Central memory CD8-positive, alpha-beta T cell (primary cell): ENCODE data around the gene DLG1.

Experiments used
- ATAC-seq: fragments of 150-1000 bp; cut with Tn5 transposase; replicated peaks from 2 replicates; pipeline ENCODE4 v1.10.0; 2022; ENCODE audit warnings: mild to moderate bottlenecking, moderate FRiP score, moderate number of reproducible peaks; ENCODE audit not compliant: poor library complexity, severe bottlenecking; ENCODE audit errors: extremely low read depth
- DNase-seq, 2 donors: peaks; one replicate each; pipeline ENCODE4 v3.0.0; 2021; ENCODE audit warnings: low spot score in 2 of 2
- H3K27ac Mint-ChIP-seq: one replicate; pipeline ENCODE4 v1.8.0; 2022; ENCODE audit warnings: low read depth, mild to moderate bottlenecking, moderate library complexity, mixed read lengths
- H3K27me3 Mint-ChIP-seq: one replicate; pipeline ENCODE4 v1.8.0; 2022; ENCODE audit warnings: mixed read lengths
- H3K36me3 Mint-ChIP-seq: one replicate; pipeline ENCODE4 v1.8.0; 2022; ENCODE audit warnings: mild to moderate bottlenecking, moderate library complexity, mixed read lengths; ENCODE audit not compliant: insufficient read depth
- H3K4me1 Mint-ChIP-seq: one replicate; pipeline ENCODE4 v1.8.0; 2022; ENCODE audit warnings: mixed read lengths
- H3K4me3 Mint-ChIP-seq: one replicate; pipeline ENCODE4 v1.8.0; 2022; ENCODE audit warnings: mild to moderate bottlenecking, moderate library complexity, mixed read lengths
- H3K9me3 Mint-ChIP-seq: one replicate; pipeline ENCODE4 v1.8.0; 2022; ENCODE audit warnings: mixed read lengths

Gene DLG1

DNA sequence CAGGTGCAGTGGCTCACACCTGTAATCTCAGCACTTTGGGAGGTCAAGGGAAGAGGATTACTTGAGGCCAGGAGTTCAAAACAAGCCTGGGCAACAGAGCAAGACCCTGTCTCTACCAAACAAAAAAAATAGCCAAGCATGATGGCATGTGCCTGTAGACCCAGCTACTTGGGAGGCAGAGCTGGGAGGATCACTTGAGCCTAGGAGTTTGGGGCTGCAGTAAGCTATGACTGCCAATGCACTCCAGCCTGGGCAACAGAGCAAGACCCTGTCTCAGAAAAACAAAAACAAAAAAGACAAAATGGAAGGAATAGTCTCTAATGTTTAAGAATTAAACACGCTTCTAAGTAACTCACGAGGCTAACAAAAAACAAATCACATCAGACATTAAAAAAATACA lies 106.5 kb downstream of the DLG1 start:
- no peak overlapping the region for H3K27ac Mint-ChIP-seq
- no peak for ATAC-seq
- no peak for DNase-seq
- no peaks in the 10 kb centered on the region for H3K9me3 Mint-ChIP-seq
- no peaks in the 10 kb centered on the region for H3K36me3 Mint-ChIP-seq
- no peaks in the 10 kb centered on the region for H3K27me3 Mint-ChIP-seq
- H3K4me3 Mint-ChIP-seq = no peak overlapping the region
- H3K4me1 Mint-ChIP-seq = peaks cover 11% of the 10 kb centered on the region

DNA sequence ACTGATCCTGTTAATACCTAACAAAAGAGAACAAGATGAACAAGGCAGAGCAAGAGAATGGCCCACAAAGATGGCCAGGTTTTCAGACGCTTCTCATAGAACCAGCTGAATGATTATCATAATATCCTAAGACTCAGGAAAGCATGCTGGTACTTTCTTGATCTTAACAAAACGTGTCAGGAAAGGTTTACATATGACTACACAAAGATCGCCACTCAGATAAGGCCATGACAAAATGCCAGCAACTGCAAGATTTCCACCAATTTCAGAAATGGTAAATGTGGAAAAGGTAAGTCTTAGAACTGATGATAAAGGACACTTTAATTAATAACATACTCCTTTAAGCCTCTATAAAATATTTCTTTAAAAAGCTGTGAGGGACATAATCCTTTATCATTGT lies 108.8 kb downstream of the DLG1 start:
- H3K4me3 Mint-ChIP-seq = no peak overlapping the region
- H3K27me3 Mint-ChIP-seq = no peaks in the 10 kb centered on the region
- no peak overlapping the region for H3K27ac Mint-ChIP-seq
- no peaks in the 10 kb centered on the region for H3K36me3 Mint-ChIP-seq
- peaks cover 5% of the 10 kb centered on the region for H3K4me1 Mint-ChIP-seq
- no peak for DNase-seq
- no peak for ATAC-seq
- H3K9me3 Mint-ChIP-seq = no peaks in the 10 kb centered on the region

DNA sequence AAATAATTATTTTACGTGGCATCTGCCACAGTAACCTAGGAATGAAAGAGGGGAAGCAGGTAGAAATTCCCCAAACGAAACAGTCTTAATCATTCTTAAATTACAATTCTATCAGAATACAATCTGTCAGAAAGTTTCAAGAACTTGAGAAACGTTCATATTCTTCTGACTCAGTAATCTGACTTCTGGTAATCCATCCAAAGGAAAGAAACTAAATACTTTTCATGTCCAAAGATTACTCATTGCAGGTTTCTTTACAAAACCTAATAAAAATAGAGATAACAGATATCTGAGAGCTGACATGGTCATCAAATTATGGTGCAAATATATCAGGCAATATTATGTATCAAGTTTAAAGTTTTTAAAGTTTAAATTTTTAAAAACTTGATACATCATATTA lies 109.4 kb downstream of the DLG1 start:
- no peak overlapping the region for H3K4me3 Mint-ChIP-seq
- no peaks in the 10 kb centered on the region for H3K36me3 Mint-ChIP-seq
- no peaks in the 10 kb centered on the region for H3K27me3 Mint-ChIP-seq
- DNase-seq = no peak
- peaks cover 5% of the 10 kb centered on the region for H3K4me1 Mint-ChIP-seq
- H3K9me3 Mint-ChIP-seq = no peaks in the 10 kb centered on the region
- H3K27ac Mint-ChIP-seq = no peak overlapping the region
- ATAC-seq = no peak

DNA sequence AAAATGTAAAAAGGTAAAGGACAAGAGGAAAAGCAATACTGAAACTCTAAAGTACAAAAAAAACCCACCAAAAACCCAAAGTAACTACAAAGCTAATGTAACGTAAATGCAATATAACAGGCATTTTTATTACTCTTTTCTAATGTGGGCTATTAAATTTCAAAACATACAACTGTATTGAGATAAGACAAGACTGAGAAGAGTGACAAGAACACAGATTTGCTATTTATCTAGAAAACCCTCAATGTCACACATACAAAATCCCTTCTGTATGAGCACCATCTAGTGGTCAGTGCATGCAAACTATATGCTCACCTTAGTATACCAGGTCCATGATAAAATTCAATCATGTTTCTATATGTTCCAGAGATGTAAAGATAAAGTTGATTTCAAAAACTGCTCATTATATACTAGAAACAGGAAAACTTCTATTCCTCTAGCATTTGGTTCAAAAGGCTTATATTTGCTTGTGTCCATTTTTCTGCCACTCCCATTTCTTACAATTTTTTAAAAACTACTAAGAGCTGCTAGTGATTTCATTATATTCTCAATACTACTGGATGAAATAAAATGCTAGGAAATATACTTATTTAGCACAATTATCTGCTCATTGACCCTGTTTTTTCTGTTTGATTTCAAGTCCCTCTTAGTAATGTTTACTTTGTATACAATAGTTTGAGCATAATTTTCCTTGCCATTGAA lies 111.4 kb downstream of the DLG1 start:
- ATAC-seq = peak; percentile 52
- no peaks in the 10 kb centered on the region for H3K36me3 Mint-ChIP-seq
- no peaks in the 10 kb centered on the region for H3K9me3 Mint-ChIP-seq
- no peak overlapping the region for H3K27ac Mint-ChIP-seq
- DNase-seq = peak in 1 of 2 donors; percentile 13
- H3K4me3 Mint-ChIP-seq = no peak overlapping the region
- no peaks in the 10 kb centered on the region for H3K27me3 Mint-ChIP-seq
- H3K4me1 Mint-ChIP-seq = peaks cover 5% of the 10 kb centered on the region

DNA sequence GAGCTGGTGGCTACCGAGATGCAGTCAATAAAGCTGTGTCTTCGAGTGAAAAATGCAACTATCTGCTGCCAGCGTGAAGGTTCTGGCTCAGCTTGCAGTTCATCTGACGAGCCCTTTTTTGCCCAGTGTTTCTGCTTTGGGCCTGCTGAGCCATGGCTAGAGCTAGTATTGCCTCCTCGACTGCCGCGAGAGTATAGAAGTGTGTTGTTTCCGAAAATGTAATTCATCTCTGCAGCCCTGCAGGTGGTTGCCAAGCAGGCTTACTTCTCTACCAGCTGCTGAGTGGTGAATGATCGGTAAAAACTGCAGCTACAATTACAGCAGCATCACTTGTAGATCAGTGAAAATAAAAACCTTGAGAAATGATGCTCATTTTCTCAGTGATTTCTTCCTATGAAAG lies 114.8 kb downstream of the DLG1 start:
- no peaks in the 10 kb centered on the region for H3K9me3 Mint-ChIP-seq
- ATAC-seq = no peak
- H3K4me3 Mint-ChIP-seq = no peak overlapping the region
- H3K36me3 Mint-ChIP-seq = no peaks in the 10 kb centered on the region
- H3K27ac Mint-ChIP-seq = no peak overlapping the region
- no peak for DNase-seq
- peaks cover 9% of the 10 kb centered on the region for H3K4me1 Mint-ChIP-seq
- H3K27me3 Mint-ChIP-seq = no peaks in the 10 kb centered on the region

DNA sequence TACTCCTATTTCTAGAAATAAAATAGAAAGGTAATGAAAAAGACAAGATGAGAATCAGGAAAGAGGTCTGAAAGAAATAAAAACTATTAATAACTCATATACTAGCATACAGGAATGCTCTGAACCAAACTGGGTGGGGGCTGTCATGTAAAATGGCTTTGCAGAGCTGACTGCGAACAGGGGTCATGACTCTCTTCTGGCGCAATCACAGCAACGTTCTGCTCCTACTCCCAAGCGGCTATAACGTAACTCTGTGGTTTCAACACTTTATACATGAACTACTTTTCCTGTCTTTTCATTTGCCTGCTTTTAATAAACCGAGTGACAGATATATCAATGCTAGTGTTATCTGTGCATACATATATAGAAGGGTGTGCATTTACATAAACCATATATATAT lies 116.7 kb downstream of the DLG1 start:
- no peaks in the 10 kb centered on the region for H3K27me3 Mint-ChIP-seq
- no peaks in the 10 kb centered on the region for H3K9me3 Mint-ChIP-seq
- H3K4me1 Mint-ChIP-seq = peaks cover 12% of the 10 kb centered on the region
- peaks cover 3% of the 10 kb centered on the region for H3K36me3 Mint-ChIP-seq
- no peak overlapping the region for H3K27ac Mint-ChIP-seq
- no peak for ATAC-seq
- no peak for DNase-seq
- no peak overlapping the region for H3K4me3 Mint-ChIP-seq

DNA sequence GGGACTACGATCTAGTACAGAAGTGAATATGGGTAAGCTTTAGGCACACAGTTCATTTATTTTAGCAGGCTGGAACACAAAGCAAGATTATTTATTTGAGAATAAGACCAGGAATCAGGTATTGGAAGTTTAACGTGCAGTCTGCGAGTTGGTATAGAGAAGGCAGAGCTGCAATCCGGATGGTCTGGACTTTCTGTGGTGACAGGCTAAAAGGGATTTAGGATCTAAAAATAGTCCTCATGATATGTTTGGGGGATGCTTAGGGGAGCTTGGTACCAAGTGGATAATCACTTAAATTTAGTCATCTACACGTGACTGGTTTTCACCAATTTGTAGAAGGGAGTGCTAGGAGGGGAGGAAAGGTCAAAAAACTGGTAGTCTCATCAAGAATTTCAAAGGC lies 119.4 kb downstream of the DLG1 start:
- Mint-ChIP-seq H3K4me1 (peaks cover 12% of the 10 kb centered on the region), H3K27me3 (no peaks in the 10 kb centered on the region), H3K36me3 (peaks cover 3% of the 10 kb centered on the region), H3K27ac (no peak overlapping the region), H3K9me3 (no peaks in the 10 kb centered on the region), H3K4me3 (no peak overlapping the region)
- DNase-seq (no peak), ATAC-seq (no peak)

DNA sequence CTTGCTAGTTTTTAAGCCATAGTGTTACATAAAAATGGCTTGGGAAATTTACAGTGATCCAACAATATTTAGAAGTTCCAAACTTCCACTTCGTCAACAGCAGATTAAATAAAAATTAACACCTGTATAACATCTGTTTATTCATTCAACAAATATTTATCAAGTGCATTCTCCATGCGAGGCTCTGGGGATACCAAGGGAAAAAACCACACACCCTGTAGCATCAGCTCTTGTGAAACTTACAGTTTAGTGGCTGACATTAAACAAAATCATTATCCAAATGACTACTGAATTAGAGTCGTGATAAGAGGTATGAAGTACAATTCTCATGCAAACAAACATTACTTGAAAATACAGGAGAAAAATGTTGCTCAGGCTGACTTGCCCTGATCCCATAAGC lies 122.9 kb downstream of the DLG1 start:
- DNase-seq (no peak), ATAC-seq (no peak)
- no peaks in the 10 kb centered on the region for H3K9me3 Mint-ChIP-seq
- no peaks in the 10 kb centered on the region for H3K27me3 Mint-ChIP-seq
- H3K4me3 Mint-ChIP-seq = no peak overlapping the region
- H3K4me1 Mint-ChIP-seq = peaks cover 10% of the 10 kb centered on the region
- no peak overlapping the region for H3K27ac Mint-ChIP-seq
- peaks cover 3% of the 10 kb centered on the region for H3K36me3 Mint-ChIP-seq

DNA sequence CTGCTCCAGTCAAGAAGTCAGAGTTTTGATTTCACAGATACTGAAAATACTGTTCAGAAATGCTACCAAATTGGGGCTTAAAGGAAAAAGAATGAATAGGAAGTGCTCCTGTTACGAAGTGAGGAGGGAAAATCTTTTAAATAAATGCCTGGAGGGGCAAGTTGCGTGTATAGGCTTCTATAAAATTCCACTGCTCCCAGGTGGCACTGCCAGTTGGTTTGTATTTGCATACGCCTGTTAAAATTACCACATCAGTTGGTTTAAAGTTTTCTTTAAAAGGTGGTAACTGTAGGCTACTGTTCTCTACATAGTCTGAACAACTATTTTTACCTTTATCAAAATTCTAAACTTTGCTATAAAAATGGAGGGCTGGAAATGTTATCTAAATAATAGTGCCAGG lies 123.5 kb downstream of the DLG1 start:
- ATAC-seq = no peak
- H3K27ac Mint-ChIP-seq = no peak overlapping the region
- H3K4me3 Mint-ChIP-seq = no peak overlapping the region
- H3K36me3 Mint-ChIP-seq = peaks cover 3% of the 10 kb centered on the region
- H3K9me3 Mint-ChIP-seq = no peaks in the 10 kb centered on the region
- no peaks in the 10 kb centered on the region for H3K27me3 Mint-ChIP-seq
- peaks cover 10% of the 10 kb centered on the region for H3K4me1 Mint-ChIP-seq
- no peak for DNase-seq

DNA sequence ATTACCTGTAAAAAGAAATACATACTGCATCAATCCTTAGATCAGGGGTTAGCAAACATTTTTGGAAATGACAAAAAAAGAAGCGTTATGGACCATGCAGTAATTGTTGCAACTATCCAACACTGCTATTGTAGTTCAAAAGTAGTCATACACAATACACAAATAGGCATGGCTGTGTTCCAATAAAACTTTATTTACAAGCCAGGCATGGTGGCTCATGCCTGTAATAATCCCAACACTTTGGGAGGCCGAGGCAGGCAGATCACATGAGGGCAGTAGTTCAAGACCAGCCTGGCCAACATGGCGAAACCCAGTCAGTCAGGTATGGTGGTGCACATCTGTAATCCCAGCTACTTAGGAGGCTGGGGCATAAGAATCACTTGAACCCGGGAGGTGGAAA lies 124.8 kb downstream of the DLG1 start:
- Mint-ChIP-seq H3K4me1 (peaks cover 10% of the 10 kb centered on the region), H3K4me3 (no peak overlapping the region), H3K9me3 (no peaks in the 10 kb centered on the region), H3K36me3 (peaks cover 3% of the 10 kb centered on the region), H3K27me3 (no peaks in the 10 kb centered on the region), H3K27ac (no peak overlapping the region)
- ATAC-seq (no peak), DNase-seq (no peak)

DNA sequence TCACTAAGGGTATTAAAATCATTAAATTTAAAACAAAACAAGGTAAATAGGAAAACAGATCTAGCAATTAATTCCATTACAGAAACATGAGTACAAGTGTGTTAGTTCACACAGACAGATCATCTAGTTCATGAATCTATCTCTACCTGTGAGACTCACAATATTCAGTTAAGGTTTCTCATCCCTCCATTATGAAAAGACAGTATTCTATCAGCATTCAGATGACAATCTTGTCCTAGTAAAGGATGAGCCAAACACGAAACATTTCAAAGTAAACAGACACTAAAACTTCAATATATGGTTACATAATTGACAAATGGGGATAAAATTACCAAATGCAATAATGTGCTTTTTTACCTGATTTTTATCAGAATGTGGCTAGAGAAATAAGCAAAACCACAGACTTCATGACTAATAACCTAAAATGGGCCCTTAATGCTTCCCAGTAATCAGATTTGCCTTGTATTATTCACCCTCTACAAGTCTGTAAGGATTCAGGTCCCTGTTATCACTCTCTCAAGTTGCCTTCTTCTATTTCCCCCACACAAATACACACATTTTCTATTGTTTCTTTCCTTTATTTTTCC lies 126.8 kb downstream of the DLG1 start:
- H3K9me3 Mint-ChIP-seq = no peaks in the 10 kb centered on the region
- ATAC-seq (no peak), DNase-seq (no peak)
- peaks cover 9% of the 10 kb centered on the region for H3K4me1 Mint-ChIP-seq
- H3K27ac Mint-ChIP-seq = no peak overlapping the region
- no peaks in the 10 kb centered on the region for H3K27me3 Mint-ChIP-seq
- no peak overlapping the region for H3K4me3 Mint-ChIP-seq
- H3K36me3 Mint-ChIP-seq = no peaks in the 10 kb centered on the region

DNA sequence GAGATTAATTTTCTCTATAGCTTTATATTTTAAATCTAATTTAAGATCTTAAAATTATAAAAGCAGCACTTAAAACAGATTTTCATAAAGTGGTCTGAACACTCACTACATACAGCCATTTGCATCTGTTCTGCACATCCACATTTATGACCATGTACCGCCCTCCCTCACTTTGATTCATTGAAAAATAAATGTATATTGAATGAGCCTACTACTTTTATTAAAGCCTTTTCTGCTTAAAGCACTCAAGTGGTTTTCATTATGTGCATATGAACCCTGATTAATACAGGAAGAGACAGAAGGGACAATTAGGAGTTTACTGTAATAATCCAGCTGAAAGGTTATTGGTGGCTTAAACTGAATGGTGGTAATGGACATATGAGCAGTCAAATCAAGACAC lies 129.4 kb downstream of the DLG1 start:
- no peak for DNase-seq
- ATAC-seq = no peak
- Mint-ChIP-seq H3K27ac (no peak overlapping the region), H3K4me1 (peaks cover 20% of the 10 kb centered on the region), H3K9me3 (no peaks in the 10 kb centered on the region), H3K27me3 (no peaks in the 10 kb centered on the region), H3K36me3 (no peaks in the 10 kb centered on the region), H3K4me3 (no peak overlapping the region)

DNA sequence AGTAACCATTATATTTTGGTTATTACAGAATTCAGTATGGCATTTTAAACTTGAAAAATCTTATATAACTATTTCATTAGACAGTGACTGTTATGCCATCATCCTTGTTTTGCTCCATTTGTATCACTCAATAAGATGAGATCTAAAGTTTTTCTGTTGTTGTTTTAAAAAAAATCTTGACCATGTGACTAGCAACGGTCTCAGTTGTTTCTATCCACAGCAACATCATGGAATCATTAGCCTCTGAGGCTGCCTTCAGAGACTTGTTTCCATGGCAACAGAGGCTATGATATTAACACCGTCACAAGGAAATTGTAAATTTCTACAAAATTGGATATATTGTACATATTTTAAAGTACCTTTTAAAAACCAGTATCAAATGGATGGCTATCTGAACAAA lies 129.8 kb downstream of the DLG1 start:
- no peaks in the 10 kb centered on the region for H3K9me3 Mint-ChIP-seq
- no peak for DNase-seq
- no peak overlapping the region for H3K4me3 Mint-ChIP-seq
- no peaks in the 10 kb centered on the region for H3K27me3 Mint-ChIP-seq
- peak overlapping the region; percentile 7 for H3K27ac Mint-ChIP-seq
- H3K36me3 Mint-ChIP-seq = no peaks in the 10 kb centered on the region
- peaks cover 20% of the 10 kb centered on the region for H3K4me1 Mint-ChIP-seq
- ATAC-seq = no peak
